GM12864 (cell line): ENCODE data around the gene NXPE1.

Source experiments
- DNase-seq: peaks from one replicate; pipeline ENCODE4 v3.0.0-alpha.2; 2011; ENCODE audit warnings: low read depth
- H3K4me3 ChIP-seq: 2 replicates; pipeline ENCODE4 v1.5.1; 2011; ENCODE audit warnings: mild to moderate bottlenecking, low read depth, low read length, control low read depth
- CTCF ChIP-seq: IDR thresholded peaks from 2 replicates; pipeline ENCODE4 v1.5.1; 2011; ENCODE audit warnings: low read depth, mild to moderate bottlenecking, moderate library complexity, low read length, control low read depth, inconsistent platforms; ENCODE audit errors: missing control alignments

The NXPE1 gene

DNA sequence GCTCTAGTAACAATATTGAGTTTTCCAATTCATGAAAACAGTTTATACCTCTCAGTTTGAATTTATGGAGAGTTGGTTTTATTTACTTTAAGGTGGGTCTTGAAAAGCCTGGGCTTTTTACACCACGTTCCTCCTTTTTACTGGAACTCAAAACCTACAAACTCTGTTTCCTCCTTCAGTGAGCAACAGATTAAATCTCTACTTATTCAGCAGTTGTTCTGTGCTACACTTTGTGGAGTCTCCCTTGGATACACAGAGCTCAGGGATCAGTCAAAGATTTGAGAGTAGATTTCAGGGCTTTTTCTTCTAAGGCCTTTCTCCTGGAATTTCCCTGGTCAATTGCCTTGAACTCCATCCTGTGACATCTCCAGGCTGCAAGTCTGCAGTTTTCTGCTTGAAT, 3.5 kb downstream of the NXPE1 start:
- TF ChIP-seq CTCF = no peak
- H3K4me3 ChIP-seq = no peak overlapping the region
- DNase-seq = no peak

DNA sequence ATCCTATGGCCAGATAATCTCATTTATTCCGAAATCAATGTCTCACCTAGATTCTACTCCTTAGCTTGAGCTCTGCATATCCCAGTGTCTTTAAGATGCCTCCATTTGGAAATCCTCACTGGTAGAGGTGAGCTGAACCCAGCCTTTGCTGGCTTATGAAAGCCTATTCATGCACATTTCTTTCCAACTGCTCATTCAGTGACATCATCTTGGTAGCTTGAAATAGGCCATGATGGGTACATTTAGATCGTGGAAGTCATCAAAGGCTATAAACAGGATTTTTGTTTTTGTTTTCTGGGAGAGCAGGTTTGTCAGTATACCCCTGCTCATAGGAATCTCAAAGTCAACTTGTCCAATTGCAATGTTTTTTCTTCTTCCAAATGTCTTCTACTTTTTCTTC, 6.0 kb downstream of the NXPE1 start:
- no peak for TF ChIP-seq CTCF
- H3K4me3 ChIP-seq = no peak overlapping the region
- DNase-seq = no peak

- TF ChIP-seq CTCF = no peak
- DNase-seq = no peak
- no peak overlapping the region for H3K4me3 ChIP-seq
Measured at GRCh38 chr11:114551060-114551459, 8.6 kb downstream of the NXPE1 start.

DNA sequence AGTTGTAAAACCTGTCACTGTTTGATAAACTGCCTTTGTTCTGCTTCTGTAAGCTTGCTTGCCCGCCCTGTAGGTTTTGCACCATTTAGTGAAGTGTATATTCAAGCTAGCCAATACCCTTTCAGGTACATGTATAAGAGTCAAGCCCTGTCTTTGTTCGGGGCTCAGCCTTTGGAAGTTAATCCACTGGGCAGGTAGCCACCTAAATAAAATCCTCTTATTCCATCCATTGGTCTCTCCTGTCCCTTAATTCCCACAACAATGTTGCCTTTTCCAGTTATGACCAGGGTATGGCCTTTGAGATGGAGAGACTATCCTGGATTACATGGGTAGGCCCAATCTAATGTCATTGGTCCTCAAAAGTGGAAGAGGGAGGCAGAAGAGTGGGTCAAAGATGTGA, 34.0 kb downstream of the NXPE1 start:
- no peak overlapping the region for H3K4me3 ChIP-seq
- no peak for DNase-seq
- no peak for TF ChIP-seq CTCF

DNA sequence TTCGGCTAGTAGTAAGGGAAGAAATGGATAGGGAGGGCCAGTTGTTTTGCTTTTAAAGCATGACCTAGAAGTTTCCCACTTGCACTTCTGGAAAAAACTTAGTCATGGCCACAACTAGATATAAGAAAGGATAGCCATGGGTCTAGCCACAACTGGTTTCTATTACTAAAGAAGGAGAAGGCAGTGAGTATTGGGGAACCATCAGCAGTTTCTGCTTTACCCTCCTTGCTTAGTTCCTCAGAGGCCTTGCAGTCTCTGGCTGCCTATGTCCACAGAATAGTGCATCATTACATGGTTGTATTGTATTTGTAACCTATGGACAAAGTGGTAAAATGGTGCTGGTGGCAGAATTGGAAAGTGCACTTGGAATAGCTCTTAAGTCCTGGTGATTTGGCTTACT, 35.6 kb downstream of the NXPE1 start:
- no peak for TF ChIP-seq CTCF
- DNase-seq = no peak

DNA sequence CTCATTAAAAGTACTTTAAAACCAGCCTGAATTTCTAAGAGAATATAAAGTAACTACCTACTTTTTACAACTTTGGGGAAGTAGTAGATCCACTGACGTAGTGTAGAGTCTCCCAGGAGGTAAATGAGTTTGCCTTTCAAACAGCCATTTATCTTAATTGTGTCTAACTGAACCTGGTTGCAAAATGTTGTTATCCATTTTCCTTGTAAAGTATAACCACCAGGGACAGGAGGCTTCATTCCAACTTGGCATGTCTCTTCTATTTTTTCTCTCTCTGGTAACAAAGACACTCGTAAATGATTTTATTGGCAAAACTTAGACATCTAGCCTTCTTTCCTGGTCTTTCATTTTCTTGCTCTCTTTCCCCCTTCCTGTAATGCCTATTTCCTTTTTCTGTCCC, 36.9 kb downstream of the NXPE1 start:
- no peak for TF ChIP-seq CTCF
- DNase-seq = no peak
- no peak overlapping the region for H3K4me3 ChIP-seq

More for the DNA sequence above, 35.6 kb downstream of the NXPE1 start:
- H3K4me3 ChIP-seq = no peak overlapping the region

DNA sequence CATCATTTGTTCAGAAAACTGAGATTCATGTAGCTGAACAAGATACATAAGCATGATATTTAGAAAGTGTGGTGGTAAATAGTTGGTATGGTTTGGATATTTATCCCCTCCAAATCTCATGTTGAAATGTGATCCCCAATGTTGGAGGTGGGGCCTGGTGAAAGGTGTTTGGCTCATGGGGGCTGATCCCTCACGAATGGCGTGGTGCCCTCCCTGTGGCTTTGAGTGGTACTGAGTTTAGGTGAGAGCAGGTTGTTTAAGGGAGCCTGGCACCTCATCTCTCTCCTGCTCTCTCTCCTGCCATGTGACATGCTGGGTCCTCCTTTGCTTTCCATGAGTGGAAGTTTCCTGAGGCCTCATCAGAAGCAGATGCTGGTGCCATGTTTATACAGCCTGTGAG, 48.1 kb downstream of the NXPE1 start:
- no peak for DNase-seq
- H3K4me3 ChIP-seq = no peak overlapping the region

More for the DNA sequence above, 48.1 kb downstream of the NXPE1 start:
- TF ChIP-seq CTCF = no peak
